Iris pigment epithelial cell (primary cell): ENCODE measurements around the gene SELENOP.

ENCODE experiments used
- DNase-seq: peaks from one replicate; pipeline ENCODE4 v3.0.0-alpha.2; 2011; ENCODE audit warnings: low read depth

The SELENOP gene

DNA sequence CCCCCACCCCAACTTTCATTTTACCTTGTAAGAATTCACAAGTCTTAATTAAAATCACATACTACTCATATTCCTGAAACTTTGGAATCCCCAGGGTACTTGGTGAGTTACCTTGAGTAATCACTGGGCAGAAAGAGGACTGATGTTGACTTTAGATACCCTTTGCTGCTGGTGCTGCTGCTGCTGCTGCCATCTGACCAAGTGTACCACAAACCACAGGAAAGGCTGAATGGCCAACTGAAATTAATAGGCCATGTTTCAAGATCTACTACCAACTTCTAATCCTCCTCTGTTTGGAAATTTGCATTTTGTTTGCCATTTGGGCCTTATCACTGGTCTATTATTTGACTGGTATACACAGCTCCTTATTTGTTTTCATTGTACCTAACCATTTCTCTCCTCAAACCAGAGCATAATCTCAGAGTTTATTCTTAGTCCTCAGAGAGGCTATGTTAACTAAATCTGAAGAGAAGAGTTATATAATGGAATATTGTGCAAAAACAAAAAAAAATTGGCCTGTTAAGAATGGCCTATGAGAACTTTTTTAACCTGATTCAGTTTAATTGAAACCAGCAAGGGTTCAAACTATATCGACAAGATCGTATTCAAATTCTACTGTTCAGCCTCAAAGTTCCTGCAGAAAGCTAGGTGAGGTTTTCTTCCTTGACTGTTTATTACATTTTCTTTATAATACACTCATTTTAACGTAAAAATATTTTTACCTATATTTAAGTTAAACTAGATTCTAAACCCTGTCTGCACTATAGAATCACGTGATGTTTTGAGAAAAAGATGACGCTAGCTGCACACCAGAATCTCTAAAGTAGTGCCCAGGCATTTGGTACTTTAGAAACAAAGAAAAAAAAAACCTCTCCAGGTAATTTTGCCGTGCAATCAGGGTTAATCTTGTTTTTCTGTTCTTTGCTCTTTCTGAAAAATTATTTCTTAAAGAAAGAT lies 13.1 kb downstream of the SELENOP start:
- DNase-seq, result no peak

GRCh38 chr5:42791151-42791550 lies 20.5 kb downstream of the SELENOP start:
- no peak for DNase-seq

DNA sequence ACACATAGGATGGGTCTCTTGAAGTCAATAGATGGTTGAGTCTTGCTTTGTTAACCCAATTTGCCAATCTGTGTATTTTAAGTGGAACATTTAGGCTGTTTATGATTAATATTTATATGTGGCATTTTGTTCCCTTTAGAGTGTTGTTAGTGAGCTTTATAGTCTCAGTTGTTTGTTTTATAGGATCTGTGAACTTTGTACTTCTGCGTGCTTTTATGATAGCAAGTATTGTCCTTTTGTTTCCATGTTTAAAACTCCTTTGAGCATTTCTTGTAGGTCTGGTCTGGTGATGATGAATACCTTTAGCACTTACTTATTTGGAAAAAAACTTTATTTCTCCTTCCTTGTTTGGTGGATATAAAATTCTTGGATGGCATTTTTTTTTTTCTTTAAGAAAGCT lies 23.8 kb downstream of the SELENOP start:
- DNase-seq, result no peak

GRCh38 chr5:42787073-42787472 lies 24.6 kb downstream of the SELENOP start:
- no peak for DNase-seq

DNA sequence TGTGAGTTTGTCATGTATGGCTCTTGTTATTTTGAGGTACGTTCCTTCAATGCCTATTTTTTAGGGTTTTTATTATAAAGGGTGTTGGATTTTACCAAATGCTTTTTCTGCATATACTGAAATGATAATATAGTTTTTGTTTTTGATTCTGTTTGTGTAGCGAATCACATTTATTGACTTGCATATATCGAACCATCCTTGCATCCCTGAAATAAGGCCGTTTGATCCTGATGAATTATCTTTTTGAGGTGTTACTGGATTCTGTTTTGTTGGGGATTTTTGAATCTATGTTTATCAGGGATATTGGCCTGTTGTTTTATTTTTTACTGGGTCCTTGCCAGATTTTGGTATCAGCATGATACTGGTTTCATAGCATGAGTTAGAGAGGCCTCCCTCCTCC lies 25.9 kb downstream of the SELENOP start:
- DNase-seq, result no peak

GRCh38 chr5:42784132-42784531 lies 27.6 kb downstream of the SELENOP start:
- DNase-seq, result peak; percentile 13

DNA sequence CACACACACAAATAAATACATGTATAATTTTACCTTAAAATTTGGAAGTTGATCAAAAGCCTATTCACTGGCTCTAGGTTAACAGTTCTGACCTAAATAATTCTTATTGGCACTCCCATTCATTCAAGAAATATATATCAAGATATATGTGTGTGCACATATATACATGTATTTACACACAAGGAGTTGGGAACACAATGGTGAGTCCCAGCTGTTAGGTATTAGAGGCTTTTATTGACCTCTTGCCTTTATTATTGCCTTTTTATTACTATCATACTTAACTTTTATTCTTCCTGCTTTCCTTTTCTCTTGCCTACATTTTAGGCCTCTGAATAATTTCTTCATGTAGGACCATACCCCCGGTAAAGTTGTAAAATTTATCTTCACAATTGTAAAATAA lies 30.1 kb downstream of the SELENOP start:
- no peak for DNase-seq

- no peak for DNase-seq
These were observed 32.6 kb downstream of the SELENOP start for GRCh38 chr5:42779083-42779482.

- DNase-seq, result peak; percentile 13
These were observed 39.3 kb downstream of the SELENOP start for GRCh38 chr5:42772265-42772993.

DNA sequence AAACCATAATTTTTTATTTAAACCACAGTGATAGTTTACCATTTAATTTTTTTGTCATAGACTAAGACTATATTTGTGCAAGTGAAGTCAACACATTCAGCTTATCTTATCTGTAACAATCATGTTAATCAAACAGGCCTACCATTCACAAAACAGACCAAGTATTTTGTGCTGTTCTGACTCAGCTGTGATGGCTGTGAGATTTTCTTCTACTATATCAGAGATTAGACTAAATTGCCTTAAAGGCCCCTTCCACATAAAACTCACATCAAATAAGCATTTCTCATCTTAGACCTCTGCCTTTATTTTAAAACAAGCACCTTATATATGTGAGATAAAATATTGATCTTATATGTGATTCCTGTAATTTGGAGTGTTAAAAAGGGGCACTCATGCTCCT lies 41.7 kb downstream of the SELENOP start:
- DNase-seq, result no peak

DNA sequence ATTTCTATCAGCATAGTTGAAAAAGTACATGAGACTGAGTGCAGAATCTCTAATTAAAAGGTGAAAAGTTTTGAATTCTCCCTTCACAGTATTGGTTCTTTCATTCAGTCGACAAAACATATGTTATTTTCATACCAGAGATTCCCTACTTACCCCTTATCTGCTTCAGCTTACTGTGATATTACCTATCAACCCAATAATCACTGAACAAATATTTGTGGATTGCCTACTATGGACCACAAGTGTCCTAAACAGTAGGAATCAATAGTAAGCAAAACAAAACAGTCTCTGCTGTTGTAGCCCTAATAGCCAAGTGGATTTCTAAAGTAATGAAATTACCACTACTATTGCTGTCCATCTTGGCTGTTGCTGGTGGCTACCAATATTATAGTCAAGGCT lies 43.6 kb downstream of the SELENOP start:
- no peak for DNase-seq

DNA sequence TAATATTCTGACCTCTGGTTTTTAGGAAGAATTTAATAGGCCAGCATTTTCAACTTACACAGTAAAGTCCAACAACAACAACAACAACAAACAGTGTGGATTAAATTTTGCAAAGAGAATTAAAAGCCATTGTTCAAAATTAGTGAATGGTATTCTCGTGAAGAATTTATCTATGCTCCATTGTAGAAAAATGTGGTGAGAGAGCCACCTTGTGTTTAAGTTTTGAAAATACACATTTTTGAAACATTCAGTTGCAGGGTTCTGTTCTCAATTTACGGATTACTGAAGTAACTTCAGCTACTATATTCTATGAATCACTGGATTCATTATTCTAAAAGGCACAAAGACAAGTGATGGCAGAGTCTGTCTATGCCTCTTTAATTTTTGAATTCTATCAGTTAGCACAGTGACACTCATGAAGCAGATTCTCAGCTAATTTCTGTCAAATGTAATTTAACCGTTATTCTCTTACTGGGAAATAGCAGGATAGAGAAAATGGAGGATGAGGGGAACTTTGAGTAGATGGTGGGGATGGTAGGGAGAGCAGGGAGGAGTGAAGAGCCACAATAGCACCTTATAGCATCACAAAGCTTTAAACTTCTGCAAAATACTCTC lies 44.1 kb downstream of the SELENOP start:
- DNase-seq, result peak; percentile 30

DNA sequence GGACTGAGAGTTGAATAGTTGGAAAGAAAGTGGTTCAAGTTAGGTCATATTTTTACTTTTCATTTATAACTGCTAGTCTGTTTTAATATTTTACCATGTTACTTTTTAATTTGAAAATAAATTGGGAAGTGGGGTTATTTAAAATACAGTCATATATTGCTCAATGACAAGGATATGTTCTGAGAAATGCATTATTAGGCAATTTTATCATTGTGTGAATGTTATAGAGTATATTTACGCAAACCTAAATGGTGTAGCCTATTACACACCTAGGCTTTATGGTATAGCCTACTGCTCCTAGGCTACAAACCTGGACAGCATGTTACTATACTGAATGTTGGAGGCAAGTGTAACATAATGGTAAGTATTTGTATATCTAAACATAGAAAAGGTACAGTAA lies 49.9 kb downstream of the SELENOP start:
- DNase-seq, result no peak

DNA sequence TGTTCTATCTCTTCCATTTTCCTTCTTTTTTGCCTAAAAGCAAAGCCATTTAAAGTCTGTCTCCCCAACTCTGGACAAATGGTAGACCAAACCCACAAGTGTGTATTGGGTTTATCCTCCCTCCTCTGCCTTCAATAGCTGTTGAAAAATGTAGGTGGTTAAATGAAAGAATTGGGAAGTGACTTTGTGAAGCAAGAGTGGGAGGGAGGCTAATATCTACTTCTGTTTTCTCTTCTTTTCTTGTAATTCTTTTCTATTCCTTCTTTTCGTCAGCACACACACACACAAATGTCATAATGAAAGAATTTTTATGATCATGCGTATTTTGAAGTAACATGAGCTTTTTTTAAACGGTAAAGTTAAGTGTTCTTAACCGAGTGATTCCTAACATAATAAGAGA lies 51.3 kb downstream of the SELENOP start:
- no peak for DNase-seq

DNA sequence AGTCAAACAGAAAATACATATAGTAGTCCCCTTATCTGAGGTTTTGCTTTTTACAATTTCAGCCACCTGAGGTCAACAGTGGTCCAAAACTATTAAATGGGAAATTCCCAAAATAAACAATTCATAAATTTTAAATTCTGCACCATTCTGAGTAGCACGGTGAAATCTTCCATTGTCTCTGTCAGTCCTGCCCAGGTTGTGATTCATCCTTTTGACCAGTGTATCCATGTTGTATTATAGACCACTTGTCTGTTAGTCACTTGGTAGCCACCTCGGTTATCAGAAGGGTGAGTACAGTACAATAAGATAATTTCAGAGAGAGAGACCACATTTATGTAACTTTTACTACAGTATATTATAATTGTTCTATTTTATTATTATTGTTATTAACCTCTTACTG lies 52.2 kb downstream of the SELENOP start:
- DNase-seq, result peak; percentile 7

GRCh38 chr5:42756606-42757601 lies 54.8 kb downstream of the SELENOP start, which contains the start of gene CCDC152:
Gene CCDC152 (plus strand): TSS chr5:42756818. CDS start chr5:42759122, 2,304 bp downstream.
- DNase-seq, result peak; percentile 36

- no peak for DNase-seq
These were observed 58.6 kb downstream of the SELENOP start for GRCh38 chr5:42753099-42753498.

GRCh38 chr5:42751044-42751443 lies 60.6 kb downstream of the SELENOP start:
- DNase-seq, result no peak

DNA sequence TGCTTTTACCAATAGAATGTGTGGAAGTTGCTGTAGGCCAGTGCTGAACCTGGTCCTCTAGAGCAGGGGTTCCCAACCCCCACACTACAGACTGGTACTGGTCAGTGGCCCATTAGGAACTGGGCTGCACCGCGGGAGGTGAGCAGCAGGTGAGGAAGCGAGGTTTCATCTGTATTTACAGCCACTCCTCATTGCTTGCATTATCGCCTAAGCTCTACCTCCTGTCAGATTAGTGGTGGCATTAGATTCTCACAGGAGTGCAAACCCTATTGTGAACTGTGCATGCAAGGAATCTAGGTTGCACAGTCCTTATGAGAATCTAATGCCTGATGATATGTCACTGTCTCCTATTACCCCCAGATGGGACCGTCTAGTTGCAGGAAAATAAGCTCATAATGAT lies 61.2 kb downstream of the SELENOP start:
- no peak for DNase-seq
